Measurements from ENCODE around the gene PLXNA2.
A peak's percentile ranks its signal among the peaks of the same experiment; 100 is the strongest.

PLXNA2 gene

DNA sequence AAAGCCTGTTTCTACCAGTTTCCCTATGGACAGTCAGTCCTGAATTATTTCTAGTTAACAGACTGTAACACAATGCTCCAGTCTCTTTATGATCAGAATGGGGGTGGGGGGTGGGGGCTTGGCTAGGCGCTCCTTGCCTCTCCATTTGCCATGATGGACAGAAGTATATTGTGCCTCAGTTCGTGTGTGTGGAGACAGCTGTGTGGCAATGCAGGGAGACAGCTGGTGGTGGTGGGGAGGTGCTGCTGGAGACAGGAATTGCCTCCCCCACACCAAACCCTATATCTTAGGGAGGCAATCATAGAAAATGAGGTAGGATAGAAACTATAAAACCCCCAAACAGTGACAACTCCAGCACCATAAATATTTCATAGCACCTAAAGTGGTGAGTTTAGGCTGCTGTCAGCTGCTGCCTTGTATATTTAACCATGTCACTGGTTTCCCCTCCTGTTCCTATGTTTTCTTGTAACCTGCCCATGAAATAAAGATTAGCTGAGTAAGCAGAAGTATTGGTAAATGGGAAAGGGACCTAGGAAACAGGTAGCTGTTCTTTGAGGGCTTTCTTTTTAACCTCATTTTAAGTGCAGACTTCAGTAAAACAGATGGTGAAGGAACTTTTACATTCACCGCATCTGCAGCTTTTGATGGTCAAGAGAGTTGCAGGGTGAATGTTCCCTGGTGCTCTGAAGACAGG, 3.4 kb downstream of the PLXNA2 start:
- no peak for DNase-seq

DNA sequence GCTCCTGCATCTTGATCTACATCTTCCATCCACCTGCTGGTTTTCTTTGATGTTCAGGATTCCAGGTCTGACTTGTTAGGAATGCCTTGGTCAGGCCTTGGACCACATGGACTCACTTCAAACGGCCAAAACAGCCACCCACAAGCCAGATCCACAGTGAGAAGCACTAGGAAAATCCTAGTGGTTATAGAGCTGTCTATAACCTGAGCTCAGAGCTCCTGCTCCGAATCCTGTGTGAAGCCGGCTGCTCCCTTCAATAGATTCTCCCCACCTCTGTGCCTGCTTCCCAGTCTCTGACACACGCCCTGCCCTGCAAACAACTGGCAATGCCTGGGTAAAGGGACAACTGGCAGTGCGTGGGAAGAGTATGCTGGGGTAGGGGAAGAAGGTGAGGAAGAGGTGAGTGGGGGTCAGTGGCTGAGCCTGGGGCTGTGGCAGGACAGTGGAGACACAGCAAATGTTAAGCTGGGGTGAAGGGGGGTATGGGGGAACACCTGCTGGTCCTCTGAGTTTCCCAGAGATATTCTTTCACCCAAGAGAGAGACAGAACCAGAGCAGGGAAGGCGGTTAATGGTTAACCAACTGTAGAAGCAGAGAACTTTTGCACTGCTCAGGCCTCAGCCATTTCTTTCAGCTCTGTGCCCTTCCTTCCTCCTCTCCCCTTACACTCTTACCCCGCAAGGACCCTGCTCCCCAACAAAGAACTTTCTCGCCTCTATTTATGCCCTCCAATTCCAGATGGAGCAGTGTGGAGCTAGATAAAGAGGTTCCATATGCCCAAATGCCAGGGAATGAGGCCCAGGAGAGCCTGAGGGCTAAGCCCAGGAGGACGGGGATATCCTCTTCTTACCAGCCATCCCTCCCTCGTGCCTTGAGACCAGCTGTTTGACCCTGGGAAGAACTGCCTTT, 4.5 kb downstream of the PLXNA2 start:
- DNase-seq, result no peak

DNA sequence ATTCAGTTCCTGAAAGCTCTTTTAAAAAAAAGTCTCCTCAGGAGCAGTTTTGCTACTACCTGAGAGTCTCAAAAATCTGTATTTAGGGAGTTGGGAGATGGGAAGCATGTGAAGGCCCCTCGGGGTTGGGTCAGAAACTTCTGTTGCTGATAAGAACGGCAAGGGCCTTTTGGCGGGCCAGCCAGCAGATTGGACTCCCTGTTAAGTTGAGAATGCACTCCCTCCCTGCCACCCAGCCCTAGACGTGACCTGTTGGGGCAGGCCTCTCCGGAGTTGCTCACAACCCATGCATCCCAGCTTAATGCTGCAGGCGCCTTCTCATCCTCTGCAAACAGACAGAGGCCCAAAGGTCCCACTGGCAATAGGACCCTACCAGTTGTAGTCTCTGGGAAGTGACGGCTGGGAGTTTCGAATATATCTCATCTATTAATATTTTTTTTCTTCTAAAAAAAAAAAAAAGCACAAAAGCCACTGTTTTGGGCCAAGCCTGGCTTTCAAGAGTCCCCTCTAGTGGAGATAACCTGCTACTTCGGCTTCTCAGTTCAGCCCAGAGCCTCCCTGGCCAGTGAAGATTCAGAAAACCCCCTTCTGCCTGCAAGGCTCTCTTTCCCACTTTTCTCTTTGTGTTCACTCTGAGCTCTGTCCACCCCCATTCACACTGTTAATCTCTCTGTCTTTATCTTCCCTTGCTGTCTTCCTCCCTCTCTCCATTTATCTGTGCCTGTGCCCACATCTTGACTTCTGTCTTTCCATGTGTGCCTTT, 5.3 kb downstream of the PLXNA2 start:
- no peak for DNase-seq

DNA sequence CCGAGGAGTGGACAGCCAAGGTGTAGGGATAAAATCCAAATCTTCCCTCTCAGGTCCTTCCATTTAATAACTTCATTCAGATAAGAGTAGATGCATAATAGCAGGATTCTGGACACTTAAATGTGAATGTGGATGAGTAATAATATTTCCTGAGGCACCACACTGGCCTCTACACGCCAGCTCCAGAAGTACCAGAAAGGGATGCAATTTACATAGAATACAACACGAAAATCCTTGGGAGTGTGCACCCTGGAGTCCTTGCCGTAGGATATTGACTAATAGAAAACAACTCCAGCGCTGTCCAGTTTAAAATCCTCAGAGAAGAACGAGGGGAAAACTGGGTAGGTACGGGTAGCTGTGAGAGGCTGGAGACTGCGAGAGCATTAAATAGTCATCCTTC, 6.9 kb downstream of the PLXNA2 start:
- no peak for DNase-seq

DNA sequence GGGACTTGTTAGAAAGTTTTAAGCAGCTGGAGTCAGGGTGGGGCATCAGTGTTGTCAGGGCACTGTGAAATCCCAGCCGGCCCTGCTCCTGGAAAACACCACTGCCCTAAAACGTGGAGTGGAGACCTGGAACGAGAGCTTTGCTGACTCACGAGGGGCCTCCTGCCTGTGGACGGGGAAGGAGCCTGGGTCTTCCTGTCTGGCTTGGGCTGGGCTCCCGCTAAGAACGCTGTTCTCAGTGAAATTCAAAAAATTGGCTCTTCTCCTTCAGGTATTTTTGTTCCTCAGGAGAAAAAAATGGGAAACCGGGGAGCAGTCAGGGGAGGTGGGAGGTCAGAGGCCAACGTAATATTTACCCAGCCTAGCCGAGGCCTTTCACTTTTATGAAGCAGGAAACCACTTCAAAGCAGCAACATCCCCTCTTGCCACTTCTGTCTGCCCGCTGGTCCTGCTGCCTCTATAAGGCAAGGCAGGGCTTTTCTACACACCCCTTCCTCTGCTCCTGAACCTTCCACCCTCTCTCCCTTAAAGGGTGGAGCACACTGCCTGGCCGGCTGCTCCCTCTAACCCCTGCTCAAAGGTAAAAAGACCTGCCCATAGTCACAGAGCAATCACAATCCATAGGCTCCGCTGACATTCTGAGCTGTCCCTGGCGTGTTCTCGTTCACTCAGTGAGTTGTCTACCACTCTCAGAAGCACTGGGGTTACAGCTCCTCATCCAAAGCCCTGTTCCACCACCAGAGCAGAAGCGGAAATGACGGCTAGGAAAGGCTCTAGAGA, 8.0 kb downstream of the PLXNA2 start:
- peak; percentile 21 for DNase-seq

DNA sequence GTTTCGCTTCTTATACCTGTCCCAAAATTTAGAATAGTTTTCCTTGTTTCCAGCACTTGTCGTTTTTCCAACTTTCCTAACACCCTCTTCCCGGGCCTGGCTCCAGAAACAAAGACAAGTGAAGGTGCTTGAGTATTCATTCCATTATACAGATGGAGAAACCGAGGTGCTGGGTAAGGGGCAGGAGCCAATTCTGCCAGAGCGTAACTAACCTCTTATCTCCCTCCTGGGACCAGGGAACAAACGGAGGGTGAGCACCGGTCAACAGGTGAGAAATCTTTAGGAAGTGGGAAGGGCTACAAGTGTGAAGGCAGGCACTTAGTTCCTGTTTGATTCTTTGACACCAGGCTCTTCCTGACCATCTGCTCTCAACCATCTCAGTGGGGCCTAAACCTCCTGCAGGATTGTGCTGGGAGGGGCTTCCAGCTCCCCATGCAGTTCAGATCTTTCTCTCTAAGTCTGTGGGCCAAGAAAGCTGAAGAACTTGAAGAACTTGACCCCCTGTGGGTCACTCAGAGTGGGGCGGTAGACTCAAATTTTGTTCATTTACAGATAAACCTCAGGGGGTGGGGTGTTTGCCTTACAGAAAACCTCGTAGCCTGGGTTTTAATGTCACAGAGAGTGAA, 8.7 kb downstream of the PLXNA2 start:
- no peak for DNase-seq

DNA sequence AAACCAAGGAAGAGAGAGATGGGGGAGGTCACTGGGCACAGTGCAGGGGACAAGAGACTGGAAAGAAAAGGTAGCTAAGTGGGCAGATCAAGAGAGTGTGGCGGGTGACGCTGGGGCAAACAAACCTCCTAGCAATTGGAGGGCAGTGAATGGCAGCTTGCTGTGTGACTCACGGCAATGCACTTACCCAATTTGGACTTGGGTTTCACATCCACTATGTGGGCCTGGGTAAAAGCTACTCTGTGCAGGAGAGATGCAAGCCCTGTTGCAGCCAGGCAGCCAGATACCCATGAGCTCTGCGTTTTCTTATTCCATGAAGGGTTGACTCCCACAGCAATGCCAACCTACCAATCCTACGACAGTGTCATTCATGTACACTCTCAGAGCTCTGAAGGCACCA, 9.5 kb downstream of the PLXNA2 start:
- no peak for DNase-seq

DNA sequence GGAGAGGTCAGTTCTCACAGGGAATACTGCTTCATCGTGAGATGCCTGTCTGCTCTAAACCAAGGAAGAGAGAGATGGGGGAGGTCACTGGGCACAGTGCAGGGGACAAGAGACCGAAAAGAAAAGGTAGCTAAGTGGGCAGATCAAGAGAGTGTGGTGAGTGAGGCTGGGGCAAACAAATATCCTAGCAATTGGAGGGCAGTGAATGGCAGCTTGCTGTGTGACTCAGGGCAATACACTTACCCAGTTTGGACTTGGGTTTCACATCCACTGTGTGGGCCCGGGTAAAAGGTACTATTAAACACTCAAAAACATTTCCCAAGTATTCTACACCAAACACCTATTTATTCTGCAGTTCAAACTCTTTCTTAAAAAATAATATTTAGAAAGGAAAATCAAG, 10.2 kb downstream of the PLXNA2 start:
- no peak for DNase-seq

DNA sequence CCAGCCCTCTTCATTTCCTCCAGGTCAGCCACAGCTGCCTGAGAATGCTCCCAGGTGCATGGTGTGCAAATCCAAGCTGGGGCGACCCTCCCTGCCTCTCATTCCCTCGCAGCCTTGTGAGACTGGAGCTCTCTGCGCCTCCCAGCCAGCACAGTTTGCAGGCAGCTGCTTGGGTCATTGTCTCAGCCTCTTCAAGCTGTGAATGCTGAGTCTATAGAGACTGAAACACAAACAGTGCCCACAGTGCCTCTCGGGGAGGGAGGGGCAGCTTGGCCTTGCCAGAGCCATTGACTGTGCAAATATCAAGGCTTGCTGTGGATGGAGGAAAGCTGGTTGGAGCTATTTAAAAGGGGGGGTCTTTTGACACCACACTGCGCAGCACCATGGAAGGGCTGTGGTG, 10.6 kb downstream of the PLXNA2 start:
- peak; percentile 96 for DNase-seq

DNA sequence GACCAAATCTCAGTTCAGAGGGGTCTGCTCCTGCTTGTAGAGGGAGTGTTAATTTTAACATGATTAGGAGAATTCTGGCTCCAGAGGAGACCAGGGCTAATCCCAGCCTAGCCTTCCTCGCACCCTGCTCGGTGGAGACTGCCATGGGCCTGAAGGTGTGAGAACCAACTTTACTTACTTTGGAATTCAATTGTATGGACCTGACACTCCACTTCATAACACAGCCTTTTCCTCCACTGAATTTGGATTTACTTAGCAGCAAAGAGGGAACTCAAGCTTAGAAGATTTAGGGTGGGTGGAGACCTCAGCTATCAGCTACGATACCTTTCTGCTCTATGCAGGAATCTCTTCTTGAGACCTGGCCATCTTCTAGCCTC, 11.5 kb downstream of the PLXNA2 start:
- no peak for DNase-seq

DNA sequence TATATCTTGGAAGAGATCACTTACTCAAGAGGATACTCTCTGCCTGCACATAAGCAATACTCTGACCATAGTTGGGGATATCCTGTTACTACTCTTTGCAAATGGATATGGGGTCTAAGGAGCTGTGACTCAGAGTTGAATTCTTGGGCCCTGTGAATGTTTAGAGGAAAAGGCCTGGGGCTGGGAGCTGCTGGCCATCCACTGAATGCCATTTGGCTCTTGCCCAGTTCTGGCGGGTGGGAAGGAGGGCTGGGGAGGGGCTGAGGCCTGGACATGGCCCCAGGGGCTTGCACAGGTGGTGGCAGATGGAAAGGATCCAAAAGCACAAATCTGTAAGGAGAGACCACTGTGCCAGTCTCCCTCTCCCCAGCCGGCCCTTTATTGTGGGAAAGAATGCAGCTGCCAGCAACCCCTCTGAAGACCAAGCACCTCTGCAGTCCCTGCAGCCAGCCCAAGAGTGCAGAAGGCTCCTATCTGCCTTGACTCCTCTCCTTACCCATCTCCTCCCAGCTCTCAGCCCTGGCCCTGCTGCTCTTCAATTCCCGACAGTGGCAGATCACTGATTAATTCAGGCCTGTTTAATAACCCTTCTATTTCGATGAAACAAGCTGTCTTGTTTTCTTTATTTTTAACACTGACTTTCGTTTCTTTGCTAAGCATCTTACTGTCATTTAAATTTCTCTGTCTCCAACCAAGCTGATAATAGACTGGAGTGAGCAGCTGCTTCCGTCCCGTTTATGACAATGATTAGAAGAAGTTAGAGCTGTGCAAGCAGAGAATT, 12.1 kb downstream of the PLXNA2 start:
- no peak for DNase-seq

DNA sequence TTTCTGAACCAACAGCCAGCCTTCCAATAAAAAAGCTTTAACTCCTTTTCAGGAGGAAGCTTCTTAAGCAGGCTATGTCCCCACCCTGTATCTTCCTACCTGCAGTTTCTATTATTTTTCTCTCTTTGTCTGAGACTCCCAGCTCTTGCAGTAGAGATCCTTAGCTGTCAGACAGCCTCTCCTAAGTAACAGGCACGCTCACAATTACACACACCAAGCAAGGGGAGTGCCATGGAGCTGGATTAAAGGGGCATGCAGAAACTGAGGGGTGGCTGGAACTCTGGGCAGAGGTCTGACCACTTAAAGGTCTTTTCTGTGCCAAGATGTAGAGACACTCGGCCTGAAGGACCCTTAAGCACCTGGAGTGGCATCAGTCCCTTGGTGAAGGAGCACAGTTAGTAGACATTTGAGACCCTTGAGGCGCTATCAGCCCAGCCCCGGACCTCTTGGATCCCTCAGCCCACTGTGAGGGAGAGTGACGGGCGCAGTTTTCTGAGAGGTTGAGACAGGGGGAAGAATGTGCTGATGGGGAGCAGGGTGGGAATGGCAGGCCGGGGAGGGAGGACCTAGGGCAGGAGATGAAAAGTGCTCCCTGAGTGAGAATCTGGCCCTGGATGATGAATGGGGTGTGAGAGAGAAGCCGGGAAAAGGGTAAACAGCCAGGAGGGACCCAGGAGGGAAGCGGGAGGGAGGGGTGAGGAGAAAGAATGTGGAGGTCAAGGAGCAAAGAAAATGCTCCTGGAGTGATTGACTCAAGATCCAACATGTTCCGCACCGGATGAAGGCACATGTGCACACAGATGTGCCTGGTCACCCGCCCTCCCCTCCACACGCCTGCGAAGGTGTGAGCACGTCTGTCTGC, 13.3 kb downstream of the PLXNA2 start:
- DNase-seq, result no peak

DNA sequence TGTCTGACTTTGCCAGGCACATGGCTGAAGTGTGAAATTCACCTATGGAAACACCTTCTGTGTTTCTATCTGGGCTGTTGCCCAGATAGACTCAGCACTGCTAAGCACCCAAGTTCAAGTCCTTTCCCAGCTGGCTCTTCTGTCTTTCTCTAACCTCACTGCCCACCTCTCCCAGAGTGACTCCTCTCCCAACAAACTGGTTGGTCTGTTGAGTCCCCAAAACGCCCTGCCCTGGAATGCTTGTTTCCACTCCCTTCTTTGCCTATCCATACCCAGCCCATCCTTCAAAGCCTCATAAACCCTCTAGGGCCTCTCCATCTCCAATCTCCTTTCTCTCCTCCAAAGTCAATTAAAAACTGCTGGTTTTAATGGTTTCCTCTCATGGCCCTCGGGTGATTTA, 15.6 kb downstream of the PLXNA2 start:
- DNase-seq, result no peak

DNA sequence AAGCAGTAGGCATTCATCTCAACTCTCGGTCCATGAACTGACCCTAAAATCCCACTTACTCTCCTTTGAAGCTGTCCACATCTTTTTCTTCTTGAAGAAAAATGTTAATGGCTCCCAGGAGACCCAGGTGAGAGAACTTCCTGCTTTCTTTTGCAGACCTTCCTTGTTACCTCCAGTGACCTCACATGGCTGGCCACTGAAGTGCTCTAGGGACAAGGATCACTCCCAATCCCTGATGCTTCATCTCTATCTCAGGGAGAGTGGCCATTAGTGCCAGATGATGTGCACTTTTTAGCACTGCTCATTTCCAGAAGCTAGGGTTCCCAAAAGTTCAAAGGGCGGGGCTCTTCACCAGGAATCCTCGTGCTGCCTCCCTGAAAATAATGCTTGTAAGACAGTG, 16.2 kb downstream of the PLXNA2 start:
- no peak for DNase-seq

DNA sequence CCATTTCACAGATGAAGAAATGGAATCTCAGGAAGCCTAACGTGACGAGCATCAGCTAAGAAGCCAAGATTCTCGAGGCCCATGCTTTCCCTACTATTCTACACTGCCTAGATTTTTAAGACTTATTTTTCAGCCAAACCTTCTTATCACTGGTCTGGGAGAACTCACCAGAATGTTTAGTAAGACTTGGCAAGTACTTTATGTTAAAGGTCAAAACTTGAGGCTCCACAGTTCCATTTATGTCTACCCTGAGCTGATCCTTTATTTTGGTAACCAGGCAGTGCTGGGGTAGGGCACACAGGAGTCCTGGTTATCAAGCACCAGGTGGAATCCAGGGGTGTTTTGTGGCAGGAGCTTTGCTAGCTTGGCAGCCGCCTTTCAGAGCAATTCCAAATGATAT, 16.8 kb downstream of the PLXNA2 start:
- DNase-seq, result no peak

DNA sequence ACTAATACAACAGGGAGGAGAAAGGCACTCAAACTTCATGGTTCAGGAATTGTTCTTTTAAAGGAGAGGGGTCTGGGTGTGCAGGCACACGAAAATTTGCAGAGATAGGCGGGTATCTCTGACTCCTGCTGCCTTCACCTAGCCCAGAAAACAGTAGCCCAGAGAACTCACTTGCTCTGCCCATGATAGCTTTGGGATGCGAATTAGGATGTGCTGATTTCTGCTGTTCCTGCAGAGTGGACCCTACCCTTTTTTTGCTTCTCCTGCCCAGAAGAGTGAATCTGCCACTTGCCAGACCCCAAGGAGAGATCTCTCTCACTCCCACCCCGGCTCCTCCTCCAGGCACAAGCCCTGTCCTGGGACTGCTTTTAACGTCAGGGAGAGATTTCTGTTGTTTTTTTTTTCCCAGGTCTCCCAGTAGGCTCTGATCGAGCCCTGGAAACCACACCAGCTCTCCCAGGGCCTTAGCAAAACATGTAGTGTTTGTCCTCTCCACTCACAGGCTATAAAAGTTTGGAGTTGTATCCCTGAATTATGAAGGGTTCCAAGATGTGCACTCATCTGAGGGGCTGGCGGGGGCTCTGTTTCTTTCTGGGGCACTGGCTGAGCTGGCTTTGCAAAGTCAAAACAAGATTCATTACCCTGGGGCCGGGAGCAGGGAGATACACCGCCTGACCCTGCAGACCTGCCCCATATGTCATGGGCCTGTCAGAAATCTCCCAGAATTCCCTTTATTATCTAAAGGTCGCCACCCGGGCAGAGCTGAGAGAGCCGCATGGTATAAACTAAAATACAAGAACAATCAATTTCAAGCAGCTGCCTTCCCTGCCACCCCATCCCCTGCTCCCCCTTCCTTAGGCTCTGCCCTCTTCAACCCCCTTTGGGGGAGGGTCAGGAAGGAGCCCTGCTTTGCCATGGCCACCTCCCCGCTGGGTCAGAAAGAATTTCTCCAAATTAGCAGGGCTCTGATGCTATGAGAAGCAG, 17.9 kb downstream of the PLXNA2 start:
- DNase-seq, result no peak

DNA sequence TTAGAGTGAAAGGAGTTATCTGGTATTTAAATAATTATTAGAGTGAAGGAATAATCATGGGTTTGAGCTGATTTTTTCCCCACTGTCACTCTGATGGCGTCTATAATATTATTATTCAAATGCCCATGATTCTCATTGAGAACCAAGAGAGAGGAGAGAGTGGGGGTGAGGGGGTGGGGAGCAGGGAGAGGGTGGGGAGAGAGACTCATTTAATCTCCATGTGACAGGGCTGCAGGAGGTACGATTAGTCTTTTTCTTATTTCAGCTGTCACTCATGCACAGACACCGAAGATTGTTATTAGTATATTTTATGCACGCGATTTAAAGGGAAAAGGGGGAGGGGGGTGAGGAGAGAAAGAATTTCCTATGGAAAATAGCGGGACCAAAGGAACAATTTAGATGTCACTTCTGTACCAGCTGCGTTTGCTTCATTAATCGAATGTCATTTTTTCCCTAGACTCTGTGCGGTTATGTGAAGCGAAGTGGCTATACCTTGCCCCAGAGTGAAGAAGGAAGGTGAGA, 19.9 kb downstream of the PLXNA2 start:
- no peak for DNase-seq

DNA sequence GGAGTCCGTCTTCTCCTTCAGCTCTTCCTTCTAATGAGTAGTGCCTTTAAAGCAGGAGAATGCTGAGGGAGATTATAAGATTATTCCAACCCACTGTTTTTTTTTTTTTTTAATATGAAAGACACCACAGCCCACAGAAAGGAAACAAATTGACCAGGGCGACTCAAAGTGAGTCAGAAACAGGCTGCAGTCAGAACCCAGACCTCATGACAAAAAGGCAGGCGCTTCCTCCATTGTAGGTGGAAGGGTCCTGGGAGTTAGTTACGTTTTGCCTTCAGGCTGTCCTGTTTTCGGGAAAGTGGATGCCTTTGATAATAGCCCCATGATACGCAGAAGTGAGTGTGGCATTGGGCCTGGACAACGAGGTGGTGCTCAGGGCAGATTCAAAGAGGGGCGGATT, 21.0 kb downstream of the PLXNA2 start:
- DNase-seq, result no peak
